NB4 (cell line): ENCODE results near the gene PDE9A.

Experiments used
- CTCF ChIP-seq: IDR thresholded peaks from one replicate; pipeline ENCODE4 v1.5.1; 2012; ENCODE audit warnings: low read depth, low read length
- MAX ChIP-seq: IDR thresholded peaks from 2 replicates; pipeline ENCODE4 v1.6.1; 2011; ENCODE audit warnings: low read depth, low read length
- MYC ChIP-seq: IDR thresholded peaks from 2 replicates; pipeline ENCODE4 v1.6.1; 2011; ENCODE audit warnings: low read depth, low read length
- POLR2A ChIP-seq: IDR thresholded peaks from 2 replicates; pipeline ENCODE4 v1.6.1; 2011; ENCODE audit warnings: mild to moderate bottlenecking; ENCODE audit not compliant: insufficient read length; ENCODE audit errors: extremely low read depth

- TF ChIP-seq CTCF (no peak), MYC (no peak), POLR2A (no peak), MAX (no peak)
Measured at GRCh38 chr21:42741066-42741465, 87.6 kb downstream of the PDE9A start.
